ENCODE results near the gene CAMK1G. TPM values are rescaled to one million over a fixed set of nuclear protein-coding genes. Genes with fewer than 3 reads are reported as not detected.

The CAMK1G gene
- total and polyA plus RNA-seq, 2 of the 4 experiments (the other 2 are of a cell fraction): 0.72 to 1.8 TPM

GRCh38 chr1:209633335-209633997 is 50.0 kb downstream of the CAMK1G start:
- no peak overlapping the region for H4K5ac ChIP-seq (ENCODE audit: low read depth, low read length)
- ATAC-seq (ENCODE audit: low read depth) (peak; percentile 27; the same call in 1 of the 2 replicates), DNase-seq (peak; percentile 57)
- H3K4me3 ChIP-seq (ENCODE audit: insufficient read depth, low read depth, low read length): no peak overlapping the region
- no peak overlapping the region for H2BK15ac ChIP-seq (ENCODE audit: low read depth, low read length)
- H2AK9ac ChIP-seq (replicated peaks; ENCODE audit: low read depth, low read length, poor library complexity): no peak overlapping the region
- H2AFZ ChIP-seq (replicated peaks; ENCODE audit: low read length, poor library complexity): no peak overlapping the region
- H3K27ac ChIP-seq (ENCODE audit: insufficient read depth, low read length): no peak overlapping the region
- POLR2A ChIA-PET (ENCODE audit: unreplicated experiment): no interaction called here
- no peaks in the 10 kb centered on the region for H3K36me3 ChIP-seq (ENCODE audit: control insufficient read depth, insufficient read depth, low read length)
- intact Hi-C loops (cut with micrococcal nuclease): no loop called here
- no peak overlapping the region for H3K4me2 ChIP-seq (ENCODE audit: low read depth, low read length)
- H3K4ac ChIP-seq (ENCODE audit: low read depth, low read length): no peak overlapping the region; the same call in 1 of the 2 replicates
- peak overlapping the region; percentile 1; the same call in 1 of the 2 replicates for H3K14ac ChIP-seq (replicated peaks; ENCODE audit: low read depth, low read length)
- CTCF ChIA-PET: no interaction called here
- H3K56ac ChIP-seq (ENCODE audit: extremely low read depth, insufficient read depth, low read length): no peak overlapping the region
- H3K4me1 ChIP-seq (ENCODE audit: control insufficient read depth, insufficient read depth, low read length): peaks cover 2% of the 10 kb centered on the region; the same call in 1 of the 2 replicates
- H4K8ac ChIP-seq (ENCODE audit: low read depth in 2 of 2, low read length in 2 of 2): no peak overlapping the region
- no peaks in the 10 kb centered on the region; the same call in 1 of the 2 replicates for H3K9me1 ChIP-seq (ENCODE audit: insufficient read depth, low read length)
- no peak for TF ChIP-seq BHLHE40 (IDR thresholded peaks at IDR 0.05; ENCODE audit: low read depth, low read length)
- peak; percentile 46; the same call in 1 of the 2 replicates for TF ChIP-seq MAFK (IDR thresholded peaks at IDR 0.05; ENCODE audit: low read depth, low read length)
- H2AK5ac ChIP-seq (ENCODE audit: low read depth, low read length): no peak overlapping the region
- in situ Hi-C loops (cut with MboI; ENCODE audit: low sequenced_read_pairs): no loop called here
- no peak overlapping the region for H3K18ac ChIP-seq (ENCODE audit: low read depth, low read length)
- H3K9me3 ChIP-seq (ENCODE audit: control insufficient read depth, insufficient read depth, low read length): no peaks in the 10 kb centered on the region
- no peaks in the 10 kb centered on the region for H3K79me1 ChIP-seq (ENCODE audit: low read depth in 1 of 2, low read length in 2 of 2)
- H2BK20ac ChIP-seq (ENCODE audit: low read depth, low read length): no peak overlapping the region
- dilution Hi-C loops (cut with HindIII; ENCODE audit: low sequenced_read_pairs, unreplicated experiment): no loop called here
- no peak overlapping the region for H3K9ac ChIP-seq (ENCODE audit: low read depth, low read length)
- no TSS peak for BruUV-seq (replicated peaks)
- no peak overlapping the region for H3K23ac ChIP-seq (ENCODE audit: low read depth, low read length)
- no CpG with 5 or more reads among the region's 6 CpGs for WGBS, 2 experiments (ENCODE audit: extremely low coverage in 2 of 2, insufficient read length in 1 of 2)
- H4K20me1 ChIP-seq (ENCODE audit: insufficient read depth, low read length): no peaks in the 10 kb centered on the region
- no peak overlapping the region for H2BK5ac ChIP-seq (ENCODE audit: low read depth, low read length, poor library complexity, severe bottlenecking)
- no peak overlapping the region; the same call in 1 of the 2 replicates for H2BK120ac ChIP-seq (ENCODE audit: low read depth, low read length)
- no peak overlapping the region for H4K91ac ChIP-seq (ENCODE audit: insufficient read depth, low read depth, low read length)
- no peaks in the 10 kb centered on the region for H3K27me3 ChIP-seq (ENCODE audit: control insufficient read depth, insufficient read depth, low read length)

Measured in IMR-90 (cell line).